Measurements from ENCODE around the gene PPM1F.
"Not testable (repeated sequence)": the region's sequence is repeated elsewhere in the genome, so short reads cannot be mapped to it uniquely, and the experiment has no call there.

The PPM1F gene

DNA sequence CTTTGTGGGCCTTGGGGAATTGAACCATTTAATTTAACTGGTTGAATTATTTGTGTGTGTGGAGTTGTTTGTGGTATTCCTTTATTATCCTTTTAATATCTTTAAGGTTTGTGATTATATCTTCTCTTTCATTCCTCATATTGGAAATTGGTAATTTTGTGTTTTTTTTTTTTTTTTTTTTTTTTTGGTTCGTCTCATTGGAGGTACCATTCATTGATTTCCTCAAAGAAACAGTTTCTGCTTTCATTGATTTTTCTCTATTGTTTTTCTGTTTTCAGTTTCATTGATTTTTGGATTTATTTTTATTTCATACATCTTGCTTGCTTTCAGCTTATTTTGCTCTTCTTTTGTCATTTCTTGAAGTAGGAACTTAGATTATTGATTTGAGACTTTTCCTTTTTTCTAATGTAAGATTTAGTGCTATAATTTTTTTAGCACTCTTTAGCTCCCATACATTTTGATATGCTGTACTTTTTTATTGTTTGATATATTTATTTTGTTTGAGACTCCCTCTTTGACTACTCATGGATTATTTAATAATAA, 54.2 kb downstream of the PPM1F start:
- TF ChIP-seq, protein P1, sequence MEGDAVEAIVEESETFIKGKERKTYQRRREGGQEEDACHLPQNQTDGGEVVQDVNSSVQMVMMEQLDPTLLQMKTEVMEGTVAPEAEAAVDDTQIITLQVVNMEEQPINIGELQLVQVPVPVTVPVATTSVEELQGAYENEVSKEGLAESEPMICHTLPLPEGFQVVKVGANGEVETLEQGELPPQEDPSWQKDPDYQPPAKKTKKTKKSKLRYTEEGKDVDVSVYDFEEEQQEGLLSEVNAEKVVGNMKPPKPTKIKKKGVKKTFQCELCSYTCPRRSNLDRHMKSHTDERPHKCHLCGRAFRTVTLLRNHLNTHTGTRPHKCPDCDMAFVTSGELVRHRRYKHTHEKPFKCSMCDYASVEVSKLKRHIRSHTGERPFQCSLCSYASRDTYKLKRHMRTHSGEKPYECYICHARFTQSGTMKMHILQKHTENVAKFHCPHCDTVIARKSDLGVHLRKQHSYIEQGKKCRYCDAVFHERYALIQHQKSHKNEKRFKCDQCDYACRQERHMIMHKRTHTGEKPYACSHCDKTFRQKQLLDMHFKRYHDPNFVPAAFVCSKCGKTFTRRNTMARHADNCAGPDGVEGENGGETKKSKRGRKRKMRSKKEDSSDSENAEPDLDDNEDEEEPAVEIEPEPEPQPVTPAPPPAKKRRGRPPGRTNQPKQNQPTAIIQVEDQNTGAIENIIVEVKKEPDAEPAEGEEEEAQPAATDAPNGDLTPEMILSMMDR (IDR thresholded peaks at IDR 0.05; ENCODE audit: low read depth, low read length) = no peak
- H3K27me3 ChIP-seq (ENCODE audit: insufficient read depth, low read depth, severe bottlenecking) = no peaks in the 10 kb centered on the region
- H3K9me3 ChIP-seq (ENCODE audit: severe bottlenecking) = no peaks in the 10 kb centered on the region
- no peak overlapping the region for H3K27ac ChIP-seq
- H3K4me3 ChIP-seq (ENCODE audit: low read depth, low read length) = no peak overlapping the region
- no peaks in the 10 kb centered on the region for H3K36me3 ChIP-seq
- DNase-seq = no peak

DNA sequence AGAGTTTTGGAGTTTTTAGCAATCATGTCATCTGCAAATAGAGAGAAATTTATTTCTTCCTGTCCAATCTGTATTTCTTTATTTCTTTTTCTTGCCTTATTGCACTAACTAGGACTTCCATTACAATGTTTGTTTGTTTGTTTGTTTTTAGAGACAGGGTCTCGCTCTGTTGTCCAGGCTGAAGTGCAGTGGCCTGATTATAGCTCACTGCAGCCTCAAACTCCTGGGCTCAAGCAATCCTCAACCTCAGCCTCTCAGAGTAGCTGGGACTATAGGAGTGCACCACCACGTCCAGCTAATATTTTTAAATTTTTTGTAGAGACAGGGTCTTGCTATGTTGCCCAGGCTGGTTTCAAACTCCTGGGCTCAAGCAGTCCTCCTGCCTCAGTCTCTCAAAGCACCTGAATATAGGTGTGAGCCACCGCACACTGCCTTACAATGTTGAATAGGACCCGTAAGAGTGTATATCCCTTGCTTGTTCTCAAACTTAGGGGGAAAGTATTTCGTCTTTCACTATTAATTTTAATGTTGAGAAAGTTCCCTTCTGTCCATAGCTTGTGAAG, 55.6 kb downstream of the PPM1F start:
- Histone ChIP-seq H3K27me3 (ENCODE audit: insufficient read depth, low read depth, severe bottlenecking) (no peaks in the 10 kb centered on the region), H3K9me3 (ENCODE audit: severe bottlenecking) (no peaks in the 10 kb centered on the region), H3K4me3 (ENCODE audit: low read depth, low read length) (no peak overlapping the region), H3K27ac (no peak overlapping the region), H3K36me3 (no peaks in the 10 kb centered on the region)
- TF ChIP-seq, protein P1 (IDR thresholded peaks at IDR 0.05; ENCODE audit: low read depth, low read length) = no peak
- DNase-seq = no peak

DNA sequence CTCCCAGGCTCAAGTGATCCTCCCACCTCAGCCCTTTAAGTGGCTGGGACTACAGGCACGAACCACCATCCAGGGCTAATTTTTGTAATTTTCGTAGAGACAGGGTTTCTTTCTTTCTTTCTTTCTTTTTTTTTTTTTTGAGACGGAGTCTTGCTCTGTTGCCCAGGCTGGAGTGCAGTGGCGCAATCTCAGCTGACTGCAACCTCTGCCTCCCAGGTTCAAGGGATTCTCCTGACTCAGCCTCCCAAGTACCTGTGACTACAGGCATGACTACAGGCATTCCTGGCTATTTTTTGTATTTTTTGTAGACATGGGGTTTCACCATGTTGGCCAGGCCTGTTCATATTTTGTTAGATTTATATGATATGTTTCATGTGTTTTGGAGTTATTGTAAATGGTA, 56.4 kb downstream of the PPM1F start:
- not testable (repeated sequence) for H3K27me3 ChIP-seq (ENCODE audit: insufficient read depth, low read depth, severe bottlenecking); H3K36me3 ChIP-seq; H3K27ac ChIP-seq; H3K9me3 ChIP-seq (ENCODE audit: severe bottlenecking); DNase-seq; H3K4me3 ChIP-seq (ENCODE audit: low read depth, low read length)

DNA sequence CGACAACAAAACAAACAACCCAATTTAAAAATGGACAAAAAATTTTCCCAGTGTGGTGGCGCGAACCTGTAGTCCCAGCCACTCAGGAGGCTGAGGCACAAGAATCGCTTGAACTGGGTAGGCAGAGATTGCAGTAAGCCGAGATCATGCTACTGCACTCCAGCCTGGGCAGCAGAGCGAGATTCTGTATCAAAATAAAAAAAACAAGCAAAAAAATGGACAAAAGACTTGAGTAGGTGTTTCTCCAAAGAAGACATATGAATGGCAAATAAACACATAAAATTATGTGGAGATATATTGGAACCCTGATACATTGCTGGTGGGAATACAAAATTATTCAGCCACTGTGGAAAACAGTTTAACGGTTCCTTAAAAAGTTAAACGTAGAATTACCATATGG, 57.8 kb downstream of the PPM1F start:
- Histone ChIP-seq H3K9me3 (ENCODE audit: severe bottlenecking) (no peaks in the 10 kb centered on the region), H3K27ac (no peak overlapping the region), H3K27me3 (ENCODE audit: insufficient read depth, low read depth, severe bottlenecking) (no peaks in the 10 kb centered on the region), H3K4me3 (ENCODE audit: low read depth, low read length) (no peak overlapping the region), H3K36me3 (no peaks in the 10 kb centered on the region)
- no peak for DNase-seq
- TF ChIP-seq, protein P1 (IDR thresholded peaks at IDR 0.05; ENCODE audit: low read depth, low read length) = no peak

DNA sequence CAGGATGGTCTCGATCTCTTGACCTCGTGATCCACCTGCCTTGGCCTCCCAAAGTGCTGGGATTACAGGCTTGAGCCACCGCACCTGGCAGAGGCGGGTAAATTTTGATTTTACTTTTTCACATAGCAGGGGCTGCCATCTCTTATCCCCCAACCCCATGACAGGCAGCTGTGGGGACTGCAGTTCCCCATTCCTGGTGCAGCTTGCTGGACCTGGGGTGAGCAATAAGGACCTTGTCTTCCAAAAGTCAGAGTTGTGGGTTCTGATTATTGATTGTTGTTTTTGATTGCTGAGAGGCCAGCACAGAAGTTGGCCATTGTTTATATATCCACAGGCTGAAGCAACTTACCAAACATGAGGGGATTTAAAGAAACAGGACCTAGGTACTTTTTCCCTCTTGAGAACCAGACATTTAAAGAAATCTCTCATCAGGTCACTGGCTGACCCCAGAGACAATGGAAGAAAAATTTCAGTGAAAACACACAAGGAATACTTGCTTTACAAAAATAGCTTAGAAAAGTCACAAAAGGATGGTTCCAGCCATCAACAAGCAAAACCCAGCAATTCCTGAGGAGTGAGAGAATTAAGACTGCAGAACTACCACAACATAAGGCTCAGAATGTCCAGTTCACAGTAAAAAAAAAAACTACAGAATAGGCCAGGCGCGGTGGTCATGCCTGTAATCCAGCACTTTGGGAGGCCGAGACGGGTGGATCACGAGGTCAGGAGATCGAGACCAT, 63.2 kb downstream of the PPM1F start:
- TF ChIP-seq, protein P1 (IDR thresholded peaks at IDR 0.05; ENCODE audit: low read depth, low read length) = no peak
- Histone ChIP-seq H3K9me3 (ENCODE audit: severe bottlenecking) (no peaks in the 10 kb centered on the region), H3K4me3 (ENCODE audit: low read depth, low read length) (no peak overlapping the region), H3K27ac (no peak overlapping the region), H3K27me3 (ENCODE audit: insufficient read depth, low read depth, severe bottlenecking) (no peaks in the 10 kb centered on the region), H3K36me3 (no peaks in the 10 kb centered on the region)
- no peak for DNase-seq

DNA sequence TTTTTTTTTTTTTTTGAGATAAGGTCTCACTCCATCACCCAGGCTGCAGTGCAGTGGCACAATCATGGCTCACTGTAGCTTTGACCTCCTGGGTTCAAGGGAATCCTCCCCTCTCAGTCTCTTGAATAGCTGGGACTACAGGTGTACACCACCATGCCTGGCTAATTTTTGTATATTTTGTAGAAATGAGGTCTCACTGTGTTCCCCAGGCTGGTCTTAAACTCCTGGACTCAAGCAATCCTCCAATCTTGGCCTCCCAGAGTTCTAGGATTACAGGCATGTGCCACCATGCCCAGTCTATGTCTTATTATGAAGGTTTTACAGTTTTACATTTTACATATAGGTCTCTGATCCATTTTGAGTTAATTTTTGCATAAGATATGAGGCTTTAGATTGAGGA, 64.8 kb downstream of the PPM1F start:
- H3K27ac ChIP-seq = no peak overlapping the region
- no peak for DNase-seq
- TF ChIP-seq, protein P1 (IDR thresholded peaks at IDR 0.05; ENCODE audit: low read depth, low read length) = no peak
- no peaks in the 10 kb centered on the region for H3K9me3 ChIP-seq (ENCODE audit: severe bottlenecking)
- H3K4me3 ChIP-seq (ENCODE audit: low read depth, low read length) = no peak overlapping the region
- H3K36me3 ChIP-seq = no peaks in the 10 kb centered on the region
- H3K27me3 ChIP-seq (ENCODE audit: insufficient read depth, low read depth, severe bottlenecking) = no peaks in the 10 kb centered on the region

DNA sequence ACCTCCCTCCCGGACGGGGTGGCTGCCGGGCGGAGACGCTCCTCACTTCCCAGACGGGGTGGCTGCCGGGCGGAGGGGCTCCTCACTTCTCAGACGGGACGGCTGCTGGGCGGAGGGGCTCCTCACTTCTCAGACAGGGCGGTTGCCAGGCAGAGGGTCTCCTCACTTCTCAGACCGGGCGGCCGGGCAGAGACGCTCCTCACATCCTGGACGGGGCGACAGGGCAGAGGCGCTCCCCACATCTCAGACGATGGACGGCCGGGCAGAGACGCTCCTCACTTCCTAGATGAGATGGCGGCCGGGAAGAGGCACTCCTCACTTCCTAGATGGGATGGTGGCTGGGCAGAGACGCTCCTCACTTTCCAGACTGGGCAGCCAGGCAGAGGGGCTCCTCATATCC, 68.7 kb downstream of the PPM1F start:
- H3K9me3 ChIP-seq (ENCODE audit: severe bottlenecking); H3K4me3 ChIP-seq (ENCODE audit: low read depth, low read length); H3K27me3 ChIP-seq (ENCODE audit: insufficient read depth, low read depth, severe bottlenecking): not testable (repeated sequence)

DNA sequence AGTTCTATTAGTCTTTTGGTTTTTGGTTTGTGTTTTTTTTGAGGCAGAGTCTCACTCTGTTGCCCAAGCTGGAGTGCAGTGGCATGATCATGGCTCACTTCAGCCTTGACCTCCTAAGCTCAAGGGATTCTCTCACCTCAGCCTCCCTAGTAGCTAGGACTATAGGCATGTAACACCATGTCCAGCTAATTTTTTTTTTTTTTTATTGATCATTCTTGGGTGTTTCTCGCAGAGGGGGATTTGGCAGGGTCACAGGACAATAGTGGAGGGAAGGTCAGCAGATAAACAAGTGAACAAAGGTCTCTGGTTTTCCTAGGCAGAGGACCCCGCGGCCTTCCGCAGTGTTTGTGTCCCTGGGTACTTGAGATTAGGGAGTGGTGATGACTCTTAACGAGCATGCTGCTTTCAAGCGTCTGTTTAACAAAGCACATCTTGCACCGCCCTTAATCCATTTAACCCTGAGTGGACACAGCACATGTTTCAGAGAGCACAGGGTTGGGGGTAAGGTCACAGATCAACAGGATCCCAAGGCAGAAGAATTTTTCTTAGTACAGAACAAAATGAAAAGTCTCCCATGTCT, 69.8 kb downstream of the PPM1F start:
- not testable (repeated sequence) for H3K9me3 ChIP-seq (ENCODE audit: severe bottlenecking); H3K27me3 ChIP-seq (ENCODE audit: insufficient read depth, low read depth, severe bottlenecking); DNase-seq; H3K27ac ChIP-seq; H3K36me3 ChIP-seq; H3K4me3 ChIP-seq (ENCODE audit: low read depth, low read length)

More for the DNA sequence above, 68.7 kb downstream of the PPM1F start:
- H3K27ac ChIP-seq, H3K36me3 ChIP-seq, DNase-seq: not testable (repeated sequence)

Data from WERI-Rb-1 (cell line).